Suppressor macrophage (primary cell): Measurements from ENCODE around the gene CASP1.
"Not testable (repeated sequence)": the region's sequence is repeated elsewhere in the genome, so short reads cannot be mapped to it uniquely, and the experiment has no call there.

Source experiments
- DNase-seq, 4 experiments: peaks; one replicate each; pipeline ENCODE4 v3.0.0-alpha.2; 2020 to 2022

Gene CASP1

GRCh38 chr11:105045676-105046296 is 10.8 kb upstream of the CASP1 start:
- peak; percentile 39 to 70 (median 65) for DNase-seq

DNA sequence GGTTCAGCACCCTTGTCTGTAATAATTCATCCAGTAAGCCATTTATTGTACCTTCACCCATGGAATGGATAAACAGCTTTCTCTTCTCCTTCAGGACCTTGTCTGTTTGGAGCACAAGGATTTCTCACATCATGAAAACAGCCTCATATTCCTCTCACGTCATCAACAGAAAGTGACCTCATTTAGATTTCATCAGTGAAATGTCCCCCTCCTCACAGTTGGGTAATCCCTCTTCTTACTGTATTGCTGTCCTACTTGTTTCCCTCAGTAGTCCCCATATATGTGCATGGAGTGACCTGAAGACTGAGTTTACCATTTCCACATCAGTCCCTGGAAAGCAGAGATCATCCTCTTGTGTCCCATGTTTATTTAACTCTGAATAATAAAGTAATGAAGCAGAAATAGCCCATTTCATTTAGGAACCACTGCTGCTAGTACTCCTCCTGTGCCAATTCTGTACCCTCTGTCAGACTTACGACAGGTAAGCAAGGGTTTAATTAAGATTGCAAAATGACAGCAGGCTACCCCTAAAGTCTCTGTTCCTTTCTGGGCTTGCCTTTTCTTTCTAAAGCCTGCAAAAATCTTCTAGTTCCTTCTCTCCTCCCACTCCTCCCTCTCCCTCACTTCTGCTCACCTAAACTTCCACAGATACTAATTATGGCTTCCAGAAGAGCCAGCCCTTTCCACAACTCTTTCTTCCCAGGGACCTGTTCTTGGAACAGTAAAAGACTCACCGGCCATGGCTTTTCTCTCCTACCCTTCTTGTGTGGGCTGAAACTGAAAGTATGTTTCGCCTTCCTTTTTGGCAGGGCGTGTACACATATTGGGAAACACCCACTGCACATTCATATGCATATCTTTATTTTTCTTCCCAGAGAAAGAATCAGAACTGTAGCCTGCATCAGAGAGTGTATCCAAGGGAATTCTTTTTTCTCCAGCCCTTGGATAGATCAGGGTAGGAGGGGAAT is 9.9 kb upstream of the CASP1 start, which contains the start of gene CARD16:
TSS of gene CARD16 (minus strand) at position 779 of the 968 bp plus-strand sequence. CDS start at position 741, 38 bp downstream.
- peak; percentile 57 to 81 (median 73) for DNase-seq

DNA sequence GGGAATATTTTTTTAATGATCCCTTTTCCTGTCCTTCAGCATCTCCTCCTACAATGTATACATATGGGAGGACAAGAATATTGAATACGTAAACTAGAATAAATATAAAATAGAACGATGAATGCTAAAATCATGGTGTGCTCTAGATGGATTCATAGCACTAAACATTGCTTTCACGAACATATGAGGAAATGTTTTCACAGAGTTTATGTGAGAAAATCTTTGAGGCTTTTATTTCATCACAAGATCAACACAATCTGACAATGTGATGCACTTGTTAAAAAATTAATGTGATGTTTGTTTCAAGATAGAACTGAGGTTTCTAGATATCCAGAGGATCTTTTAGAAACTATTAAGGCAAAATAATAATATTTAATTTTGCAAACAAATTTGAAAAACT is 7.2 kb upstream of the CASP1 start:
- DNase-seq, result no peak

GRCh38 chr11:105040703-105041102 is 5.8 kb upstream of the CASP1 start:
- no peak for DNase-seq

DNA sequence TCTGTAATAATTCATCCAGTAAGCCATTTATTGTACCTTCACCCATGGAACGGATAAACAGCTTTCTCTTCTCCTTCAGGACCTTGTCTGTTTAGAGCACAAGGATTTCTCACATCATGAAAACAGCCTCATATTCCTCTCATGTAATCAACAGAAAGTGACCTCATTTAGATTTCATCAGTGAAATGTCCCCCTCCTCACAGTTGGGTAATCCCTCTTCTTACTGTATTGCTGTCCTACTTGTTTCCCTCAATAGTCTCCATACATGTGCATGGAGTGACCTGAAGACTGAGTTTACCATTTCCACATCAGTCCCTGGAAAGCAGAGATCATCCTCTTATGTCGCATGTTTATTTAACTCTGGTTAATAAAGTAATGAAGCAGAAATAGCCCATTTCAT is 556 bp downstream of the CASP1 start:
- DNase-seq, result not testable (repeated sequence)

GRCh38 chr11:105033781-105034180 is 1.2 kb downstream of the CASP1 start:
- DNase-seq, result no peak

GRCh38 chr11:105033343-105033742 is 1.6 kb downstream of the CASP1 start:
- peak; percentile 57 to 74 (median 74) for DNase-seq

DNA sequence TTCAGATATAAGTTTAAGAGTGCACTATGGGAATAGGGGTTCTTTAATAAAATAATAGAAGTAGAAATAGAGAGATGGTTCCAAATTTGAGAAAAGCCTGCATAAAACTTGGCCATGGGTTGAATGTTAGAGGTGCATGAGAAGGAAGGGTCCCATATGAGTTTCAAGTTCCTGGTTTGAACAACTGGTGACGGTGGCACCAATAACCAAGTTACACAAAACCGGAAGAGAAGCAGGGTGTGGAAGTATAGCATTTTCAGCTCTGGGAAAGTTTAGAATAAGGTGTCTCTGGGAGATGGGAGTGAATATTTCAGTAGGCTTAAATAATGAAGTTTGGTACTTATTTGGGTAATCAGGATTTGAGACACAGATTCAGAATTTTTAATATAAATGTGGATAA is 2.4 kb downstream of the CASP1 start:
- DNase-seq, result peak; percentile 48 to 79 (median 69)

GRCh38 chr11:105027678-105028077 is 7.3 kb downstream of the CASP1 start:
- DNase-seq, result peak in 2 of 4 experiments; percentile 42 to 55

- DNase-seq, result no peak
Measured at GRCh38 chr11:105024394-105024793, 10.6 kb downstream of the CASP1 start.

GRCh38 chr11:105023003-105023402 is 11.9 kb downstream of the CASP1 start, which contains the start of gene CASP5:
Gene CASP5 (minus strand): TSS chr11:105023168. CDS start chr11:105023136, 32 bp downstream.
- DNase-seq, result peak; percentile 50 to 84 (median 65)

DNA sequence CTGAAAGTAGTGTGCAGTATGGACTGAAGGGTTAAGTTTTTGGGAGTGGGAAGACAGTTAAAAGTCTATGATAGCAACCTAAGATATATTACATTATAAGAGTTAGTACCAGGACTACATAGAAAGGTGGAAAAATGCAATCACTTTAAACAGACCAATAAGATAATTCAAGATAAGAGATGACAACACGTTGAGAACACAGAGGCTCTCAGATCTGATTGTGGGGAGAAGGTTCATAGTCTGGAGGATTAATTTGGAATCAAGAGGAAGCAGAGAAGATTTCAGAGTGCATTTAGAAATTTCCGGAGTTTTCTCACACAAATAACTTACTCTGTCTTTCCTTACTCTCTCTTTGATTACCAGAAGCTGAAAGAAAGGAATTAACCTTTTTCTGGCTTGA is 12.4 kb downstream of the CASP1 start:
- no peak for DNase-seq

- DNase-seq, result no peak
Measured at GRCh38 chr11:105007463-105007862, 27.5 kb downstream of the CASP1 start.

GRCh38 chr11:105005451-105005845 is 29.5 kb downstream of the CASP1 start:
- DNase-seq, result no peak

DNA sequence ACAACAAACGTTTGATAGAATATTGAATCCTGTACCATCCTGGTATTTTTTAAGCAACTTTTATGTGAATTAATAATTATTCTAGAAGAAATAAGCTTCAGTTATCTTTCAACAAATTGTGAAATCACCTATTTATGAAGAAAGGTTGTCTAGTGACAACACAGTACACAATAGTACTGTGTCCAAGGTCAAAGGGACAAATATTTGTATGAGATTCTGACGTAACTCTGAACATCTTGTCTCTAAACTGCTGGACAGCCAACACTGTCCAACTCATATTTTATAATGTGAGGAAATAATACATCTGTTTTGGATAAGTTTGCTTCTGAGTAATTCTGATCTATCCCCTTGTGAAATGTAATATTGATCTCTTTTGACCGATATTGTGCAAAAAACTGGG is 30.9 kb downstream of the CASP1 start:
- no peak for DNase-seq

GRCh38 chr11:105003151-105003550 is 31.8 kb downstream of the CASP1 start:
- no peak for DNase-seq

- DNase-seq, result peak; percentile 16 to 51 (median 26)
Measured at GRCh38 chr11:105000797-105001196, 34.1 kb downstream of the CASP1 start.

DNA sequence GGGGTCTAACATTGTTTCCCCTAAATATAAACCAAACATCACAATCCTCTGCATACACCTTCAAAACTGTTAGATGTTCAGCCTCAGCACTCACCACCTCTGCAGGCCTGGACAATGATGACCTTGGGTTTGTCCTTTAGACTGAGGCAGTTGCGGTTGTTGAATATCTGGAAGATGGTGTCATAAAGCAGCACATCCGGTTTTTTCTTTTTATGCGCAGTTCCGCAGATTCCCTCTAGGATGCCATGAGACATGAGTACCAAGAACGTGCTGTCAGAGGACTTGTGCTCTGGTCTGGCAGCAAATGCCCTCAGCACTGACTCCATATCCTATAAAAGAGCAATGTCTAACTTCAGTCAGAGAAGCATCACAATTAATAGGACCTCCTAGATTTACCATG is 34.8 kb downstream of the CASP1 start:
- no peak for DNase-seq

- DNase-seq, result no peak
Measured at GRCh38 chr11:104999721-105000120, 35.2 kb downstream of the CASP1 start.

GRCh38 chr11:104997288-104997687 is 37.7 kb downstream of the CASP1 start:
- peak in 1 of 4 experiments; percentile 8 for DNase-seq

- no peak for DNase-seq
Measured at GRCh38 chr11:104995001-104995408, 39.9 kb downstream of the CASP1 start.

DNA sequence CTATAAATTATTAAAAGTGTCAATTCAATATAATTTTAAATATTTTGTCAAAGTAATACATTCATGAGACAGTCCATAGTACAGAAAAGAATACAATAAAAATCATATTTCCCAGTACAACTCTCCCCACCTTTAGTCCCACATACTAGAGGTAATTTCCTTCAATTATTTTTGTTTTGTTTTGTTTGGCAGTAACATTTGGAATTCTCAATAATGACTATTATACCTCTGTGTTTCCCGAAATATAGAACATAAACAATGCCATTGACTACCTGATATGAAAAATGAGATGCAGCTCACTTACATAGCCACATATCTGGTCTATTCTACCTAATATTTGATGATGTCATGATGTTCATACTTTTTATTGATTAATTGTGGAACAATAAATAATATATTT is 42.2 kb downstream of the CASP1 start:
- DNase-seq, result no peak

- DNase-seq, result no peak
Measured at GRCh38 chr11:104991994-104992393, 43.0 kb downstream of the CASP1 start.

- DNase-seq, result no peak
Measured at GRCh38 chr11:104984808-104985207, 50.1 kb downstream of the CASP1 start.
